ENCODE measurements around the gene DLX4.

DLX4 gene

GRCh38 chr17:49990921-49991320 lies 21.9 kb downstream of the DLX4 start:
- no peak for DNase-seq

GRCh38 chr17:49991409-49991808 lies 22.4 kb downstream of the DLX4 start:
- DNase-seq: no peak

- DNase-seq: no peak
These were observed 23.4 kb downstream of the DLX4 start for GRCh38 chr17:49992191-49992932.

GRCh38 chr17:49992933-49993422 lies 24.0 kb downstream of the DLX4 start:
- DNase-seq: no peak

GRCh38 chr17:49993423-49994060 lies 24.6 kb downstream of the DLX4 start:
- no peak for DNase-seq

GRCh38 chr17:49994085-49995054 lies 25.4 kb downstream of the DLX4 start:
- DNase-seq: no peak

- peak; percentile 34 for DNase-seq
These were observed 26.2 kb downstream of the DLX4 start, which contains the start of gene DLX3 for GRCh38 chr17:49995055-49995738. Gene DLX3 (minus strand): TSS chr17:49995224. CDS start chr17:49994998, 226 bp downstream.

GRCh38 chr17:49996121-49996494 lies 27.1 kb downstream of the DLX4 start:
- DNase-seq: no peak

- peak; percentile 72 for DNase-seq
These were observed 27.7 kb downstream of the DLX4 start for GRCh38 chr17:49996495-49997300.

GRCh38 chr17:49997301-49997650 lies 28.3 kb downstream of the DLX4 start:
- no peak for DNase-seq

GRCh38 chr17:49997773-49998703 lies 29.0 kb downstream of the DLX4 start:
- DNase-seq: peak; percentile 92

- DNase-seq: no peak
These were observed 30.0 kb downstream of the DLX4 start for GRCh38 chr17:49998836-49999511.

GRCh38 chr17:50003911-50004310 lies 34.9 kb downstream of the DLX4 start:
- DNase-seq: no peak

GRCh38 chr17:50009282-50009681 lies 40.3 kb downstream of the DLX4 start:
- no peak for DNase-seq

- no peak for DNase-seq
These were observed 44.1 kb downstream of the DLX4 start for GRCh38 chr17:50013079-50013478.

- no peak for DNase-seq
These were observed 45.6 kb downstream of the DLX4 start for GRCh38 chr17:50014471-50015088.

- no peak for DNase-seq
These were observed 46.2 kb downstream of the DLX4 start for GRCh38 chr17:50015146-50015545.

- DNase-seq: no peak
These were observed 49.9 kb downstream of the DLX4 start for GRCh38 chr17:50018909-50019308.

- DNase-seq: no peak
These were observed 52.0 kb downstream of the DLX4 start for GRCh38 chr17:50020841-50021599.

Data from activated CD4-positive, alpha-beta T cell treated with anti-CD3 and anti-CD28 coated beads, Interleukin-2, Interleukin-6, amounts not matched to agents 100 ng/mL and 50 ng/mL, durations not matched to agents 16 hours and 8 hours (primary cell).